Gastroesophageal sphincter (tissue), 4 donors: ENCODE results near the gene ZNF497. TPM values are rescaled to one million over a fixed set of nuclear protein-coding genes. Genes with fewer than 3 reads are reported as not detected.

Experiments
- ATAC-seq: fragments of 150-250 bp; one replicate; pipeline ENCODE4 v1.9.1; 2016; ENCODE audit warnings: mild to moderate bottlenecking, moderate library complexity
- H3K27ac ChIP-seq, 4 donors: fragments of 200-600 bp; sonication (generic) in 3 of 4; 1 replicate in 3 of 4; 2 replicates in 1 of 4; pipeline ENCODE4 v1.5.1; 2016 to 2019
- H3K27me3 ChIP-seq: fragments of 200-600 bp; sonication (generic); one replicate; pipeline ENCODE4 v1.5.1; 2019
- H3K36me3 ChIP-seq, 2 donors: fragments of 200-600 bp; sonication (generic); one replicate each; pipeline ENCODE4 v1.5.1; 2019; ENCODE audit warnings: control low read depth in 1 of 2
- H3K4me1 ChIP-seq, 3 donors: fragments of 200-600 bp; sonication (generic); 1 replicate in 2 of 3; 2 replicates in 1 of 3; pipeline ENCODE4 v1.5.1; 2016 to 2019; ENCODE audit warnings: control low read depth in 2 of 3
- H3K4me3 ChIP-seq, 2 donors: fragments of 200-600 bp; sonication (generic); one replicate each; pipeline ENCODE4 v1.5.1; 2019; ENCODE audit warnings: mild to moderate bottlenecking in 1 of 2, moderate library complexity in 1 of 2
- H3K9me3 ChIP-seq, 3 donors: fragments of 200-600 bp; sonication (generic); one replicate each; pipeline ENCODE4 v1.5.1; 2017 to 2019; ENCODE audit warnings: control low read depth in 2 of 3
- EP300 ChIP-seq: sonication (generic); formaldehyde crosslinking; IDR thresholded peaks from one replicate; pipeline ENCODE4 v1.6.1; 2017; ENCODE audit warnings: antibody characterized with exemption, mild to moderate bottlenecking
- POLR2A ChIP-seq, 2 donors: fragments of 450-650 bp; IDR thresholded peaks; one replicate each; pipeline ENCODE4 v1.6.1; 2017; ENCODE audit warnings: antibody characterized with exemption in 2 of 2, mild to moderate bottlenecking in 2 of 2, moderate library complexity in 1 of 2
- POLR2AphosphoS5 ChIP-seq: sonication (generic); formaldehyde crosslinking; IDR thresholded peaks from one replicate; pipeline ENCODE4 v1.6.1; 2017; ENCODE audit warnings: antibody characterized with exemption
- WGBS, 2 donors: methylation state at CpG; one replicate each; pipeline ENCODE4 v1.1.5; 2018; ENCODE audit warnings: low coverage in 1 of 2; 5-methylcytosine and 5-hydroxymethylcytosine counted together
- total RNA-seq, 4 donors: library from RNA; depleted of rRNA; stranded (reverse); fragments of >200 nt; gene quantifications; one replicate each; pipeline ENCODE4 v1.1.0, GENCODE V29; 2016
- TF ChIP-seq, protein P1 (sequence below), 4 experiments: fragments of 200-600 bp in 2 of 4; fragments of 450-650 bp in 2 of 4; sonication (generic) in 1 of 4; IDR thresholded peaks; one replicate each; pipeline ENCODE4 v1.5.1; 2017 to 2019; ENCODE audit warnings: antibody characterized with exemption in 4 of 4, mild to moderate bottlenecking in 2 of 4, moderate library complexity in 2 of 4

The ZNF497 gene
- total RNA-seq, 4 donors from 2014 or later: 0.77 to 2.2 (median 1.6) TPM

DNA sequence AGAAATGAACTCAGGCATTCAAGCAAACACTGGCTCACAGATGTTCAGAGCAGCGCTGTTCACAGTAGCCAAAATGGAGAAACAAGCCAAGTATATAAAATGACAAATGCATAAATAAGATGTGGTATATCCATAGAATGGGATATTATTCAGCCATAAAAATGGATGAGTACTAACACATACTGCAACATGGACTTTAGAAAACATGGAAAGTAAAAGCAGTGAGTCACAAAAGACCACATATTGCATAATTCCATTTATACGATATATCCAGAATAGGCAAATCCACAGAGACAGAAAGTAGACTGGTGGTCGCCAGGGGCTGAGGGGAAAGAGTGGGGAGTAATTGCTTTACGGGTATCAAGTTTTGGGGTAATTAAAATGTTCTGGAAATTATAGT lies 11.6 kb upstream of the ZNF497 start:
- peaks cover 0 to 2% (median under 1%) of the 10 kb centered on the region in 3 donors for H3K4me1 ChIP-seq
- no peak for ATAC-seq
- TF ChIP-seq EP300 (no peak), POLR2AphosphoS5 (no peak), POLR2A (IDR thresholded peaks at IDR 0.05) (no peak)
- TF ChIP-seq, protein P1, sequence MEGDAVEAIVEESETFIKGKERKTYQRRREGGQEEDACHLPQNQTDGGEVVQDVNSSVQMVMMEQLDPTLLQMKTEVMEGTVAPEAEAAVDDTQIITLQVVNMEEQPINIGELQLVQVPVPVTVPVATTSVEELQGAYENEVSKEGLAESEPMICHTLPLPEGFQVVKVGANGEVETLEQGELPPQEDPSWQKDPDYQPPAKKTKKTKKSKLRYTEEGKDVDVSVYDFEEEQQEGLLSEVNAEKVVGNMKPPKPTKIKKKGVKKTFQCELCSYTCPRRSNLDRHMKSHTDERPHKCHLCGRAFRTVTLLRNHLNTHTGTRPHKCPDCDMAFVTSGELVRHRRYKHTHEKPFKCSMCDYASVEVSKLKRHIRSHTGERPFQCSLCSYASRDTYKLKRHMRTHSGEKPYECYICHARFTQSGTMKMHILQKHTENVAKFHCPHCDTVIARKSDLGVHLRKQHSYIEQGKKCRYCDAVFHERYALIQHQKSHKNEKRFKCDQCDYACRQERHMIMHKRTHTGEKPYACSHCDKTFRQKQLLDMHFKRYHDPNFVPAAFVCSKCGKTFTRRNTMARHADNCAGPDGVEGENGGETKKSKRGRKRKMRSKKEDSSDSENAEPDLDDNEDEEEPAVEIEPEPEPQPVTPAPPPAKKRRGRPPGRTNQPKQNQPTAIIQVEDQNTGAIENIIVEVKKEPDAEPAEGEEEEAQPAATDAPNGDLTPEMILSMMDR (IDR thresholded peaks at IDR 0.05): no peak
- no peaks in the 10 kb centered on the region for H3K9me3 ChIP-seq
- H3K4me3 ChIP-seq: no peak overlapping the region
- H3K27ac ChIP-seq: no peak overlapping the region
- no peaks in the 10 kb centered on the region for H3K36me3 ChIP-seq
- WGBS, 2 donors: 82 to 92% methylated on average over 4 of the region's 4 CpGs
- no peaks in the 10 kb centered on the region for H3K27me3 ChIP-seq

DNA sequence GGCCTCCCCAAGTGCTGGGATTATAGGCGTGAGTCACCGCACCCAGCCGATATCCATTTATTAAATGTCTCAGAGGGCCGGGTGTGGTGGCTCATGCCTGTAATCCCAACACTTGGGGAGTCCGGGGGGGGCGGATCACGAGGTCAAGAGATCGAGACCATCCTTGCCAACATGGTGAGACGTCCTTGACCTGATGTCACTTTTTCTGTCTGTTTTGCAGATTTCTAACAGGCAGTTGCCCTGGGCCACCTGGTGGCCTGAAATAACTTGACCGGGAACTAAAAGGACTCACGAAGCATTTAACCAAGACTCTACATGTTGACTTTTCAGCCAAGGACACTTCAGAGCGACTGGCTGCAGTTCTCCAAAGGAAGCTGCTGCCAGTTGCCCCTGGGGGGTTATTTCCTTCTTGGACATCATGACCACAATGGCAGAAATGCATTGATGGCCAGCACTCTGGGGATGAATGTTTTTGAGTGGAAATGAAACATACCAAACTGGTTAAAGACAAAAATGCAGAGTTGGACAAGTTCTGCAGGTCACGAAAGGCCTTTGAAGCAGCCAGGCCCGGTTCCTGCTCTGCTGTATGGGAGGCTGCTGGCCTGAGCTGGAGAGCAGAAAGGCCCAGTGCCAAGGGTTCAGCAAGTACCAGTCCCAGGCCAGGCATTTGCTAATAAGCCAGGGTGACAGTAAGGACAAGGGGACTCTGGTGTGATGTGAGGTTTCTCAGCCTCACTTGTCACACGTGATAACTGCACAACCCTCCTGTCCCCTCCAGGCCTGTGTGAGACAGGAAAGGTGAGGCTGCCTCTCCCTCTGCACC lies 10.0 kb upstream of the ZNF497 start:
- H3K27ac ChIP-seq: no peak overlapping the region
- 60 to 80% methylated on average over 2 to 7 of the region's 15 CpGs for WGBS, 2 donors
- peaks cover 7% of the 10 kb centered on the region for H3K27me3 ChIP-seq
- peaks cover 0 to 6% of the 10 kb centered on the region in 2 donors for H3K36me3 ChIP-seq
- no peak for ATAC-seq
- no peak overlapping the region for H3K4me3 ChIP-seq
- H3K4me1 ChIP-seq: no peaks in the 10 kb centered on the region
- no peak for TF ChIP-seq POLR2AphosphoS5
- TF ChIP-seq EP300: no peak
- no peak for TF ChIP-seq POLR2A (IDR thresholded peaks at IDR 0.05)
- TF ChIP-seq, protein P1 (IDR thresholded peaks at IDR 0.05): no peak
- H3K9me3 ChIP-seq: no peaks in the 10 kb centered on the region

DNA sequence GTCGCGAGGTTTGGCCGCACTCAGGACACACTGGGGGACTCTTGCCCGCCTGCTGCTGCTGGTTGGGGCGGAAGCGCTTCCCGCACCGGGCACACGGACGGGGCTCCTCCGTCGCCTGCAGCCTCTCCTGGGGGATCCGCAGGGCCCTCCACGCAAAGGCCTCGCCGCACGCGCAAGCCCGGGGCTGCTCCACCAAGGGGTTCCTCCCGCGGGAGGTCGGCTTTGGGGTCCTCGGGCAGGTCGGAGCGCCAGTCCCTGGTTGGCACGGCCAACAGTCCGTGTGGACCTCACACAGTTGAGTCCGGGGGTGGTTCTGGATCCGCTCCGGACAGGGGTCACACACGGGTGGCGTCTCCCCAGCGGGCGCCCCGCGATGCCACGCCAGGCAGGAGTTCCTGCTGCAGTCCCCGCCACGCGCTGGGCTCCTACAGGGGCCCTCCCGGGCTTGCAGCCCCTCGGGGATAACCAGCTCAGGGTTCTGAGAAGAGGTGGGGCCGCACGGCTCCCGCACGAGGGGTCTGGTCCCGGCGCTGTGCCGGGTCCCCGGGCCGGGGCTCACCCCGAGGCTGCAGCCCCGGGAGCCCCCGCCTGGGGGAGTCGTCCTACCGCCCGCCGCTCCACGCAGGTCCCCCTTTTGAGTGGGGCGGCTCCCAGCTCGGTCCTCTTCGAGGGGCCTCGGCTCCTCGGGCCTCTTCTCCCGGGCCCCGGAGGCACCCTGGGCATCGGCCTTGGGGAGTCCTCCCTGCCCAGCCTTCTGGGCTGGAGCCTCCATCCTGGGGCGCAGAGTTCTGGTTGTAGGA lies 6.2 kb upstream of the ZNF497 start:
- no peaks in the 10 kb centered on the region for H3K9me3 ChIP-seq
- peaks cover 22% of the 10 kb centered on the region for H3K27me3 ChIP-seq
- H3K4me3 ChIP-seq: no peak overlapping the region
- no peak overlapping the region for H3K27ac ChIP-seq
- H3K36me3 ChIP-seq: peaks cover 0 to 19% of the 10 kb centered on the region in 2 donors
- no peaks in the 10 kb centered on the region for H3K4me1 ChIP-seq
- 82% methylated on average over 10 of the region's 68 CpGs; no CpG with 5 or more reads in 1 of the 2 donors for WGBS, 2 donors
- no peak for ATAC-seq
- TF ChIP-seq POLR2A (IDR thresholded peaks at IDR 0.05) (no peak), POLR2AphosphoS5 (no peak), EP300 (no peak)
- TF ChIP-seq, protein P1 (IDR thresholded peaks at IDR 0.05): no peak

DNA sequence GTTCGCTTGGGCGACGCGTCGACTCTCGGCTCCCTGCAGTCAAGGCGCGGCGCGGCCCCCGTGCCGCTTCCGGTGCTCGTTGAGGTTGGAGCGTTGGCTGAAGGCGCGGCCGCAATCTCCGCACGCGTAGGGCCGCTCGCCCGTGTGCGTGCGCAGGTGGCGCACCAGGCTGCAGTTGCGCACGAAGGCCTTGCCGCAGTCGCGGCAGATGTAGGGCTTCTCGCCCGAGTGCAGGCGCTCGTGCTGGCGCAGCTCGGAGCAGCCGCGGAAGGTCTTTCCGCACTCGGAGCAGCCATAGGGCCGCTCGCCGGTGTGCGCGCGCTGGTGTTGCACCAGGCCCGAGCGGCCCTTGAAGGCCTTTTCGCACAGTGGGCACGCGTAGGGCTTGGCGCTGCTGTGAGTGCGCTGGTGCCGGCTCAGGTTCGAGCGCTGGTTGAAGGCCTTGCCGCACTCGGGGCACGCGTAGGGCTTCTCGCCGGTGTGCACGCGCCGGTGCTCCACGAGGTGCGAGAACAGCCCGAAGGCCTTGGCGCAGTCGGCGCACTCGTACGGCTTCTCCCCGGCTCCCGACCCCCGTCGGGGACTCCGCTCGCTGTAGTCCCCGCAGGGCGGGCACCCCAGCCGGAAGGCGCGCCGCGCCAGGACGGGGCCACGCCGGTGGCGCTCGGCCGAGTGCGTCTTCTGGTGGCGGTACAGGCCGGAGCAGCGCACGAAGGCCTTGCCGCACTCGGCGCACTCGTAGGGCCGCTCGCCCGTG lies 5.3 kb upstream of the ZNF497 start:
- no peaks in the 10 kb centered on the region for H3K9me3 ChIP-seq
- ATAC-seq: no peak
- 56 to 67% methylated on average over 1 to 11 of the region's 106 CpGs for WGBS, 2 donors
- H3K4me1 ChIP-seq: peaks cover 0 to 7% (median 0%) of the 10 kb centered on the region in 3 donors
- H3K27me3 ChIP-seq: peaks cover 22% of the 10 kb centered on the region
- peaks cover 0 to 19% of the 10 kb centered on the region in 2 donors for H3K36me3 ChIP-seq
- H3K4me3 ChIP-seq: no peak overlapping the region
- no peak for TF ChIP-seq POLR2AphosphoS5
- no peak for TF ChIP-seq POLR2A (IDR thresholded peaks at IDR 0.05)
- no peak for TF ChIP-seq EP300
- H3K27ac ChIP-seq: no peak overlapping the region
